ENCODE results near the gene IPO5.

The IPO5 gene

GRCh38 chr13:97912139-97912535 is 41.3 kb upstream of the IPO5 start:
- Histone ChIP-seq H3K4me2 (no peak overlapping the region), H3K4me3 (IDR thresholded peaks at IDR 0.05; ENCODE audit: insufficient read depth, low read depth, low read length) (no peak overlapping the region), H3K27ac (no peak overlapping the region), H3K27me3 (ENCODE audit: insufficient read depth, low read depth) (no peaks in the 10 kb centered on the region), H3K79me2 (ENCODE audit: insufficient read depth, low read depth) (no peaks in the 10 kb centered on the region), H4K20me1 (ENCODE audit: insufficient read depth) (no peaks in the 10 kb centered on the region), H2AFZ (ENCODE audit: low read depth) (no peak overlapping the region), H3K4me1 (ENCODE audit: low read depth, poor library complexity, severe bottlenecking) (no peaks in the 10 kb centered on the region), H3K9ac (no peak overlapping the region), H3K36me3 (ENCODE audit: insufficient read depth) (no peaks in the 10 kb centered on the region)
- no peak for TF ChIP-seq CTCF (conservative IDR thresholded peaks at IDR 0.05; ENCODE audit: low read depth, low read length)

GRCh38 chr13:97913206-97913605 is 40.3 kb upstream of the IPO5 start:
- Histone ChIP-seq H3K4me1 (ENCODE audit: low read depth, poor library complexity, severe bottlenecking) (no peaks in the 10 kb centered on the region), H4K20me1 (ENCODE audit: insufficient read depth) (no peaks in the 10 kb centered on the region), H3K36me3 (ENCODE audit: insufficient read depth) (no peaks in the 10 kb centered on the region), H3K9ac (no peak overlapping the region), H3K27ac (no peak overlapping the region), H3K4me2 (no peak overlapping the region), H3K4me3 (IDR thresholded peaks at IDR 0.05; ENCODE audit: insufficient read depth, low read depth, low read length) (no peak overlapping the region), H3K27me3 (ENCODE audit: insufficient read depth, low read depth) (no peaks in the 10 kb centered on the region), H3K79me2 (ENCODE audit: insufficient read depth, low read depth) (no peaks in the 10 kb centered on the region), H2AFZ (ENCODE audit: low read depth) (no peak overlapping the region)
- no peak for TF ChIP-seq CTCF (conservative IDR thresholded peaks at IDR 0.05; ENCODE audit: low read depth, low read length)

GRCh38 chr13:97914540-97914939 is 38.9 kb upstream of the IPO5 start:
- no peaks in the 10 kb centered on the region for H3K79me2 ChIP-seq (ENCODE audit: insufficient read depth, low read depth)
- H3K4me3 ChIP-seq (IDR thresholded peaks at IDR 0.05; ENCODE audit: insufficient read depth, low read depth, low read length) = no peak overlapping the region
- no peak overlapping the region for H3K4me2 ChIP-seq
- H3K9ac ChIP-seq = no peak overlapping the region
- no peaks in the 10 kb centered on the region for H3K36me3 ChIP-seq (ENCODE audit: insufficient read depth)
- H3K4me1 ChIP-seq (ENCODE audit: low read depth, poor library complexity, severe bottlenecking) = no peaks in the 10 kb centered on the region
- TF ChIP-seq CTCF (conservative IDR thresholded peaks at IDR 0.05; ENCODE audit: low read depth, low read length) = no peak
- H3K27me3 ChIP-seq (ENCODE audit: insufficient read depth, low read depth) = no peaks in the 10 kb centered on the region
- no peak overlapping the region for H3K27ac ChIP-seq
- no peak overlapping the region for H2AFZ ChIP-seq (ENCODE audit: low read depth)
- H4K20me1 ChIP-seq (ENCODE audit: insufficient read depth) = no peaks in the 10 kb centered on the region

GRCh38 chr13:97921176-97921816 is 32.2 kb upstream of the IPO5 start:
- Histone ChIP-seq H3K79me2 (ENCODE audit: insufficient read depth, low read depth) (no peaks in the 10 kb centered on the region), H3K4me1 (ENCODE audit: low read depth, poor library complexity, severe bottlenecking) (no peaks in the 10 kb centered on the region), H3K36me3 (ENCODE audit: insufficient read depth) (no peaks in the 10 kb centered on the region), H3K9ac (no peak overlapping the region), H3K27me3 (ENCODE audit: insufficient read depth, low read depth) (no peaks in the 10 kb centered on the region), H3K27ac (no peak overlapping the region), H3K4me3 (IDR thresholded peaks at IDR 0.05; ENCODE audit: insufficient read depth, low read depth, low read length) (no peak overlapping the region), H2AFZ (ENCODE audit: low read depth) (no peak overlapping the region), H3K4me2 (no peak overlapping the region), H4K20me1 (ENCODE audit: insufficient read depth) (no peaks in the 10 kb centered on the region)
- TF ChIP-seq CTCF (conservative IDR thresholded peaks at IDR 0.05; ENCODE audit: low read depth, low read length) = no peak
